Measurements from ENCODE around the gene KCTD11.
A peak's percentile ranks its signal among the peaks of the same experiment; 100 is the strongest.
"Not testable (repeated sequence)": the region's sequence is repeated elsewhere in the genome, so short reads cannot be mapped to it uniquely, and the experiment has no call there.

Gene KCTD11

DNA sequence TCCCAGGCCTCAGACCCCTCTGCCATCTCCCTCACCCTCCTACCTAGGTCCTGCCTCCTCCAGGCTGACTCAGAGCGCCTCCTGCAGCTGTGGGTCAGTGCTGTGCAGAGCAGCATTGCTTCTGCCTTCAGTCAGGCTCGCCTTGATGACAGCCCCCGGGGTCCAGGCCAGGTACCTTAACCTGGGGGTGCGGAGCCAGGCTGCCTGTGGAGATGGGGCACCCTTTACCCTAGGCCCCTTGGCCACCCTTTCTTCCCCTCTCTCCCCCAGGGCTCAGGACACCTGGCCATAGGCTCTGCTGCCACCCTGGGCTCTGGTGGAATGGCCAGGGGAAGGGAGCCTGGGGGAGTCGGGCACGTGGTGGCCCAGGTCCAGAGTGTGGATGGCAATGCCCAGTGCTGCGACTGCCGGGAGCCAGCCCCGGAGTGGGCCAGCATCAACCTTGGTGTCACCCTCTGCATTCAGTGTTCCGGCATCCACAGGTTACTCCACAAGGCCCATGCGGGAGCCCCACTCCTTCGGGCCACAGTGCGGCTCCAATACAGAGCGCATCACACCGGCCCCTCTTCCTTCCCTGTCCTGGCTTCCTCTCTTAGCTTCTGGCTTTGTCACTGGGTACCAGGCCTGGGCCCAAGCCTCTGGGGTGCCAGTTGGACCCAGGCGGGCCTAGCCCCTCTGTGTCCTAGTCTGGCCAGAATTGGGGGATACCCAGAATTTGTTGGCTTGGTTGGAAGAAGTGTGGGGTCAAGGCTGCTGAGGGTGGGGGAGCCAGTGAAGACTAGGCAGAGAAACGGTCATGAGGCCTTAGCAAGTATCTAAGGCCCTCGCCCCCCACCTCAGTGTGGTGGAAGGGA, 5.0 kb upstream of the KCTD11 start:
- no peak for DNase-seq (ENCODE audit: low read depth)

DNA sequence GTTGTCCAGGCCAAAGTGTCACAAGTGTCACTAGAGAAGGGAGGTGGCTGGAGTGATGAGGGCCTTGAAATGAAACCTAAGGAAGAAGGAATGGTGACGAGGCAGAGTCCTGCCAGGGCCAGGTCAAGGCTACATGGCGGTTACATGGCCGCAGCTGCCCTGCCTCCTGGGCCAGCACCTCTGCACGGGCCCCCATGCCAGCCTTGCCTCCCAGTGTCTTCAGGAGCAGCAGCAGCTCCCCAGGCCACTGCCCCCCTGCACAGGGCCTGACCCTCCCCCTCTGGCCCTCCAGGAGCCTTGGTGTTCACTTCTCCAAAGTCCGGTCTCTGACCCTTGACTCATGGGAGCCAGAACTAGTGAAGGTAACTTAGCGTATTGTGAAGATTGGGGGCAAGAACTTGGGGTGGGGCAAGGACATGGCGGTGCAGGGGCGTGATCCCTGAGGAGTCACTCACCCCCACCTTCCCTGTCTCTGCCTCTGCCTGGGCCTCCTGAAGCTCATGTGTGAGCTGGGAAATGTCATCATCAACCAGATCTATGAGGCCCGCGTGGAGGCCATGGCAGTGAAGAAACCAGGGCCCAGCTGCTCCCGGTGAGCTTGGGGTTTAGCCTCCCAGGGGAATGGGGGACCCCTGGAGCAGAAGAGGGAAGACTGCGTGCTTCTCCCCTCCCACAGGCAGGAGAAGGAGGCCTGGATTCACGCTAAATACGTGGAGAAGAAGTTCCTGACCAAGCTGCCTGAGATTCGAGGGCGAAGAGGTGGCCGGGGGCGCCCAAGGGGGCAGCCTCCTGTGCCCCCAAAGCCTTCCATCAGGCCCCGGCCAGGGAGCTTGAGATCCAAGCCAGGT, 4.1 kb upstream of the KCTD11 start:
- DNase-seq (ENCODE audit: low read depth): peak; percentile 62

DNA sequence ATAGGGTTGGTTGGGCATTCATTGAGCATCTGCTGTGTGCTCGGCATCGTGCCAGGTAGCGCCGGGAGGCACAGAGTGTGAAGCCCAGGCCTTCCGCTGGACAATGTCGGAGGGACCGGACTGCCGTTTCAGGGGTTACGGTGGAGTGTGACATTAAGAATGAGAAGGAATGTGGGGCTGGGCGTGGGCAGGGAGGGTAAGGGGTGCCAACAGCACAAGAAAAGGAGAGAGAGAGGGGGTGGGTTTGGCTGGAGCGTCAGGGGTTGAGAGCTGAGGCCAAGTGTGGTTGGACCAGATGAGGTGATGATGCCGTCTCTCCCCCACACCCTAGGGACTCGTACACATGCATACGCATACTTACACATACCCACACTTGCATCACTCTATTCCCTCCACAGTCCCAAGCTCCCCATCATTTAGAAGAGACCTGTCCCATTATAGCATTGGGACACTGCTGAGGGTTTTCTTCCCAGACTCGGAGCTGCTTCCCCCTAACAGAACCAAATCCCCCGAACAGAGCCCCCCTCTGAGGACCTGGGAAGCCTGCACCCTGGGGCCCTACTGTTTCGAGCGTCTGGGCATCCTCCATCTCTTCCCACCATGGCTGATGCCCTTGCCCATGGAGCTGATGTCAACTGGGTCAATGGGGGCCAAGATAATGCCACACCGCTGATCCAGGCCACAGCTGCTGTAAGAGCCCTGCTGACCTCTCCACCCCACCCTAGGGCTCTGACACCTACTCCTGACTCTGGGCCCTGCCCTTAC, 3.3 kb upstream of the KCTD11 start:
- peak; percentile 57 for DNase-seq (ENCODE audit: low read depth)

DNA sequence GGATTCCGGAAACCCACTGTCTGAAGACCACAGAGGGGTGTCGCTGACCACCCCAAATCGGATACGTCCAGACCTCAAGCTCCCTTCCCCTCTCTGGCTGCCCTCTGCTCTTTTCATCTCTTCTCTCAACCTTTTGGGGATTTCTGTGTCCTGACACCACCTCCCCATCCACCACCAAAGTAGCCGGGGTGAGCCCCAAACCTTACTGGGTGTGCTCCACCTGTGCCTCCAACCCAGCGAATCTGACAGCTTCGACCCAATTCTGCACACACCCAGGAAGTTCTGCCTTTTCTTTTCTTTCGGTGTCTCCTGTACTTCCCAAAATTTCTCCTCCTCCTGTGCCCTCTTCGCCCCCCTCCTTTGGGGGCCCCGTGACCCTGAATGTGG, 534 bp downstream of the KCTD11 start:
- no peak for DNase-seq (ENCODE audit: low read depth)

GRCh38 chr17:7352910-7353635, 1.1 kb downstream of the KCTD11 start:
- no peak for DNase-seq (ENCODE audit: low read depth)

GRCh38 chr17:7354262-7354843, 2.4 kb downstream of the KCTD11 start:
- DNase-seq (ENCODE audit: low read depth): peak; percentile 81

- DNase-seq (ENCODE audit: low read depth): no peak
These were observed 3.1 kb downstream of the KCTD11 start, which contains the start of gene TMEM95 for GRCh38 chr17:7355053-7355452. TSS of gene TMEM95 (plus strand) at chr17:7355156. CDS start at chr17:7355205, 49 bp downstream.

DNA sequence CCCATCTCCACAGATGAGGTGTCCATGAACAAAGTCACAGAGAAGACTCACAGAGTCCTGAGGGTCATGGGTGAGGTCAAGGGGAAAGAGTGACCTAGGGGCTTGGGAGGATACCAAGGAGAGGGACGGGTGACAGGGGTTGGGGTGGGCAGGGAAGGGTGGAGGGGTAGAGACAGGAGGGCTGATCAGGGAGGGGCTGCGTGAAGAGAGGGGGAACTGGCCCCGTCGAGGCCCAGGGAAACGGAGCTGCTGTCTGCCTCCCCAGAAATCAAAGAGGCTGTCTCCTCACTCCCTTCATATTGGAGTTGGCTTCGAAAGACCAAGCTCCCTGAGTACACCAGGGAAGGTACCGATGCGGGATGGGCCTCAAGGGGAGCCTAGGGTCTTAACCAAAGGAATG, 3.6 kb downstream of the KCTD11 start:
- DNase-seq (ENCODE audit: low read depth): no peak

DNA sequence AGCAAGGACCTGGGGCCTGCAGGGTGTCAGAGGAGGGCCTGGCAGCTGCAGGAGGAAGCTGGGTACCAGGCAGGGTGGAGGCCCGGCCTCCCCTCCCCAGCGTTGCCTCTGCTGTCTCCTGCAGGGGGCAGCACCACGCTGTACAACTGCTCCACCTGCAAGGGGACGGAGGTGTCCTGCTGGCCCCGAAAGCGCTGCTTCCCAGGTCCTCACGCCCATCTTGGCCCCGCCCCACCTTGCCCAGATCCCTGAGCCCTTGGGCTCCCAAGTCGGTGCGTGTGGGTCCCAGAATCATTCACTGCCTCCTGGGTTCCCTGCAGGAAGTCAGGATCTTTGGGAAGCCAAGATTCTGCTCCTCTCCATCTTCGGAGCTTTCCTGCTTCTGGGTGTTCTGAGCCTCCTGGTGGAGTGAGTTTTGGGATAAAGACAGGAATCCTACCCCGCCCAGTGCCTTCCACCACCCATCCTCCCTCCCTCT, 4.1 kb downstream of the KCTD11 start:
- DNase-seq (ENCODE audit: low read depth): peak; percentile 57

DNA sequence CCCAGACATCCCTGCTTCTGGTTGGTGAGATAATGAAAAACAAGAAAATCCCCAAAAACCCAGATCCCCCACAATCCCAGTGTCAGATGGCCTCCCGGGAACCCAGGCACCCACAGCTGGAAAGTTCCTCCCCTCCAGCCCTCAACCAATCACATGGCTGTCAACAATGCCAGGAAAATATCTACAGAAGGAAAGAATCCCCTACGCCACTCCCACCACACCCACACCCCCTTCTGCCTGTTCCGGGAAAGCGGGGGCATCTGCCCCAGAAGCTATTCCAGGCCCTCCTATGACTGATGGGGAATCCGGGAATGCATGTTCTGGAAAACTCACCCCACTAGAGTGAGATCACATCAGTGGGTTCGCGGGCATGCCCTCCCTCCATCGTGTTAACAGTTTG, 4.8 kb downstream of the KCTD11 start:
- DNase-seq (ENCODE audit: low read depth): peak; percentile 26

GRCh38 chr17:7357381-7357780, 5.4 kb downstream of the KCTD11 start:
- DNase-seq (ENCODE audit: low read depth): no peak

DNA sequence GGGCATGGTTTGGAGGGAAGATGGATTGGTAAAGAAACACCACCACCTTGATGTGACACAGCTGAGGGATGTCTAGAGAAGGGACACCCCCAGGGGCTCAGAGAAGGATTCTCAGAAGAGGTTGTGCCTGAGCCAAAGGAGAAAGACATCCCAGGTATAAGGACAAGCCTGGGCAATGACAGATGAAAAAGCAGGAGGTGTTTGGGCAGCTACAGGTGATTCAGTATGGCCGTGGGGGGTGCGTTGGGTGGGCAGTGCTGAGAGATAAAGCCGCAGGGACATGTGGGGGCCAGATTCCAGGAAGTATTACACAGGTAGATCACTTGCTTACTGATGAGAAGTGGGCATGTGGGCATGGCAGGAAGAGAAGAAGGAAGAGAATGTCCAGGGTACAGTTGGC, 9.9 kb downstream of the KCTD11 start:
- DNase-seq (ENCODE audit: low read depth): no peak

DNA sequence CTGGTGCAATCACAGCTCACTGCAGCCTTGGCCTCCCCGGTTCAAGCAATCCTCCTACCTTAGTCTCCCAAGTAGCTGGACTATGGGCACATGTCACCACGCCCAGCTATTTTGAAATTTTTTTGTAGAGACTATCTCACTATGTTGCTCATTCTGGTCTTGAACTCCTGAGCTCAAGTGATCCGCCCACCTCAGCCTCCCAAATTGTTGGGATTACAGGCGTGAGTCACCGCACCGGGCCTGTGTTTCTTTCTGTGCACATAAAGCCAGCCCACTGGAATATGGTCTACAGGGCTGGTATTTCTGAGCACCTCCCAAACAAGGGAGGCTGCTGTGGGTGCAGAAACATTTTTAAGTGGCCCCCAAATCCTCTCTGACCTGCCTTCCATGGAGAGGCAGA, 11.3 kb downstream of the KCTD11 start:
- DNase-seq (ENCODE audit: low read depth): peak; percentile 48

DNA sequence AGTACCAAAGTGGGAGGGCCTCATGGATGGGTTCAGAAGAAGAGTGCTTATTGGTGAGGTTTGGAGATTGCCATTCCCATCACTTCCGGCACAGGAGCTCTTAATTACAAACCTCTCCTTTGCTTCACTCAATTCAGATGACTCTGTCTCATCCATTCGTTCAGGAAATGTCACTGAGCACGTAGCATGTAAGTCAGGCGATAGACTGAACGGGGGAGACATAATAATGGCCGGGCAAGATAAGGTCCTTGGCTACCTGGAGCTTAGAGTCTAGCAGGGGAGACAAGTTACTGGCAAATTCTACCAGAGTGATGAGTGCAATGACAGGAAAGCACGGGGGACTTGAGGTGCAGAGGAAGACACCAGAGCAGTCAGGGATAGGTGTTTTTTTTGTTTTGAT, 14.0 kb downstream of the KCTD11 start:
- DNase-seq (ENCODE audit: low read depth): not testable (repeated sequence)

DNA sequence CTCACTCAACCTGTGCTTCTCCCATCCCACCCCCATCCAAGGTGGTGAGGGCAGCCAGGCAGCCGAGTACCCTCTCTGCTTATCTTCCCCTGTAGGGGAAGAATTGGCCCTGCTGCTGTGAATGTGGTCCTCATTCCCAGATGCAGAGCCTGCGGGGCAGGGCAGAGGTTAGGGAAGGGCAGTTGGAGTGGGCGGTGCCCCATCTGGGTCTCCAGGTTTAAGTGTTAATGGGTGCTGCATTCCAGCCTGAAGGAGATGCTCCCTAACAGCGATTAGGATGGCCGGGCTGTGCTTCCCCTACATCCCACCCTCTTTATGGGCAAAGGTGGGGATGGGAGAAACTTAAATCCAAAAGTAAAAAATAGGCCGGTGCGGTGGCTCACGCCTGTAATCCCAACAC, 15.1 kb downstream of the KCTD11 start:
- no peak for DNase-seq (ENCODE audit: low read depth)

- DNase-seq (ENCODE audit: low read depth): no peak
These were observed 16.1 kb downstream of the KCTD11 start for GRCh38 chr17:7367918-7368598.

DNA sequence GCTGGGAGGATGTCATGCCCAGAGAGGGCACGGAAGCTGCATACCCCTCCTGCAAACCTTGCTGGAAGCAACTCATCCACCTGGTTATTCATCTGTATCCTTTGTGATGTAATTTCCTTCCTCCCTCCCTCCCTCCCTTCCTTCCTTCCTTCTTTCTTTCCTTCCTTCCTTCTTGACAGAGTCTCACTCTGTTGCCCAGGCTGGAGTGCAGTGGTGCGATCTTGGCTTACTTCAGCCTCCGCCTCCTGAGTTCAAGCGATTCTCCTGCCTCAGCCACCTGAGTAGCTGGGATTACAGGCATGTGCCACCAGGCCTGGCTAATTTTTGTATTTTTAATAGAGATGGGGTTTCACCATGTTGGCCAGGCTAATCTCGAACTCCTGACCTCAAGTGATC, 16.6 kb downstream of the KCTD11 start:
- DNase-seq (ENCODE audit: low read depth): not testable (repeated sequence)

- DNase-seq (ENCODE audit: low read depth): no peak
These were observed 17.9 kb downstream of the KCTD11 start for GRCh38 chr17:7369825-7370224.

DNA sequence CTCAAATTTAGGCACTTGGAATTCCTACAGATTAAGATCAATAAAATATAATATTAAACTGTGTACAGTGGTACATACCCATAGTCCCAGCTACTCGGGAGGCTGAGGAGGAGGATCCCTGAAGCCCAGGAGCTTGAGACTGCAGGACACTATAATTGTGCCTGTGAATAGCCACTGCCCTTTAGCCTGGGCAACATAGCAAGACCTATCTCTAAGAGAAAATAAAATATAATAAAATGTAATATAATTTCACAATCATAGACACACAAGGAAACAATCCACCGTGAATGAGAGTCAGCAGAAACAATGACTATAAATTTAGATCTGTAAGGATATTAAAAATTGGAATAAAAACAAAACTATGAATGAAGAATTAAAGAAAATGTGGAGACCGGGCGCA, 18.9 kb downstream of the KCTD11 start:
- no peak for DNase-seq (ENCODE audit: low read depth)

GRCh38 chr17:7374353-7374752, 22.4 kb downstream of the KCTD11 start:
- no peak for DNase-seq (ENCODE audit: low read depth)

DNA sequence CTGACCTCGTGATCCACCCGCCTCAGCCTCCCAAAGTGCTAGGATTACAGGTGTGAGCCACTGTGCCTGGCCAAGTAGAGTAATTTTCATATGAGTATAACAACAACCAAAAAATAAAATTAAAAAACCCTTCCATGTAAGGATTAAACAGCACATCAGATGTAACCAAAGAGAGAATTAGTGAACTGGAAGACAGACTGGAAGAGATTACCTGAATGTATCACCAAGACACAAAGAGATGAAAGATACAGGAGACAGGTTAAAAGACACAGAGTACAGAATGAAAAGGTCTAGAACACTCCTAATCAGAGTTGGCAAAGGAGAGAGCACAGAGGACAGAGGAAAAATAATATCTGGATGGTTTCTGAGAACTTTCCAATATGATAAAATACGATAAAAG, 27.2 kb downstream of the KCTD11 start:
- no peak for DNase-seq (ENCODE audit: low read depth)
